Activated CD8-positive, alpha-beta T cell treated with anti-CD3 and anti-CD28 coated beads for 36 hours (primary cell): ENCODE results near the gene FMOD. TPM values are rescaled to one million over a fixed set of nuclear protein-coding genes. Genes with fewer than 3 reads are reported as not detected.
"Not testable (repeated sequence)": the region's sequence is repeated elsewhere in the genome, so short reads cannot be mapped to it uniquely, and the experiment has no call there.

Source experiments
- ATAC-seq: fragments of 200-7000 bp; cut with Tn5 transposase; one replicate; pipeline ENCODE4 v1.10.0; 2021; ENCODE audit warnings: mild to moderate bottlenecking, moderate library complexity
- CTCF ChIA-PET: fragments of 350-600 bp; sonication (Branson Sonifier 250); formaldehyde crosslinking; loops from one replicate; lab custom pipeline; 2021; ENCODE audit warnings: antibody characterized with exemption; lab: Charles Lee
- POLR2A ChIA-PET: fragments of 350-600 bp; sonication (Branson Sonifier 250); formaldehyde crosslinking; loops from one replicate; lab custom pipeline; 2021; ENCODE audit warnings: antibody characterized with exemption; lab: Charles Lee
- DNase-seq: peaks from one replicate; pipeline ENCODE4 v3.0.0-alpha.2; 2020
- H3K27ac Mint-ChIP-seq: one replicate; pipeline ENCODE4 v1.8.0; 2021; ENCODE audit warnings: mild to moderate bottlenecking, mixed read lengths
- H3K27me3 Mint-ChIP-seq: one replicate; pipeline ENCODE4 v1.8.0; 2021; ENCODE audit warnings: mixed read lengths
- H3K36me3 Mint-ChIP-seq: one replicate; pipeline ENCODE4 v1.8.0; 2021; ENCODE audit warnings: low read depth, mixed read lengths
- H3K4me1 Mint-ChIP-seq: one replicate; pipeline ENCODE4 v1.8.0; 2021; ENCODE audit warnings: low read depth, mixed read lengths
- H3K4me3 Mint-ChIP-seq: one replicate; pipeline ENCODE4 v1.8.0; 2021; ENCODE audit warnings: mild to moderate bottlenecking, moderate library complexity, mixed read lengths
- H3K9me3 Mint-ChIP-seq: one replicate; pipeline ENCODE4 v1.8.0; 2021; ENCODE audit warnings: mixed read lengths
- CTCF ChIP-seq: fragments of 200-600 bp; IDR thresholded peaks from one replicate; pipeline ENCODE4 v1.8.0; 2022; ENCODE audit warnings: antibody characterized with exemption, mild to moderate bottlenecking
- intact Hi-C: fragments of 100-400 bp; cut with micrococcal nuclease; formaldehyde crosslinking; loops from one replicate; pipeline ENCODE4 v1.10.0; 2022
- total RNA-seq, 2 experiments: library from RNA; stranded (reverse); gene quantifications; one replicate each; pipeline ENCODE4 v1.2.3, GENCODE V29; 2021

The FMOD gene
- total RNA-seq, 2 experiments from 2014 or later = 1.4 to 2.4 TPM

DNA sequence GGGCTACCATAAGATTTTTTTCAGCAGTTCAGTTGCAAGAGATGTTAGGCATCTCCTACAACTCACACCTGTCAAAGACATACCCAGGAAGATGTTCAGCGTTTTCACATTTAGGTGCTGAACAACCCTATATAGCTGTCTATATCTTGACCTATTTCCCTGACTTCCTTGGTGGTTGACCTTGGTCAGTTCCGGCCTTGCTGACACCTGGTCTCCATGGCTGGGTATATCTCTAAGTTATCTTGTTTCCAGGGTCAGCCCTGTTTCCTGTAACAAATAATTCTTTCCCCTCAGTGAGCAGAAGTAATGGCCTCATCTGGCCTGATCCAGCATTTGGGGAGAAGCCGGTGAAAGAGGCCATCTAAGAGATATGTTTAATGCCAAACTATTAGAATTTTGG lies 48.0 kb downstream of the FMOD start:
- no peak overlapping the region for H3K4me3 Mint-ChIP-seq
- DNase-seq = no peak
- no peak overlapping the region for H3K27ac Mint-ChIP-seq
- ChIA-PET POLR2A (interaction anchor here (0.6 kb wide), 1 partner anchor 28 kb away, joined by 3 read pairs; no protein-coding TSS in a partner anchor), CTCF (interaction anchor here (1.1 kb wide), 1 partner anchor 14 kb away, joined by 3 read pairs; no protein-coding TSS in a partner anchor)
- intact Hi-C loops = no loop called here
- peaks cover 28% of the 10 kb centered on the region for H3K36me3 Mint-ChIP-seq
- no peak for ATAC-seq
- H3K27me3 Mint-ChIP-seq = no peaks in the 10 kb centered on the region
- TF ChIP-seq CTCF = no peak
- H3K9me3 Mint-ChIP-seq = no peaks in the 10 kb centered on the region
- peaks cover 48% of the 10 kb centered on the region for H3K4me1 Mint-ChIP-seq

GRCh38 chr1:203302456-203302855 lies 48.5 kb downstream of the FMOD start:
- ChIA-PET CTCF (interaction anchor here (1.1 to 1.4 kb wide), 2 partner anchors 13 to 35 kb away, joined by 3 to 4 read pairs; no protein-coding TSS in a partner anchor), POLR2A (interaction anchor here (0.6 kb wide), 1 partner anchor 28 kb away, joined by 3 read pairs; no protein-coding TSS in a partner anchor)
- Mint-ChIP-seq H3K4me1 (peaks cover 48% of the 10 kb centered on the region), H3K9me3 (no peaks in the 10 kb centered on the region), H3K4me3 (no peak overlapping the region), H3K27ac (no peak overlapping the region), H3K27me3 (no peaks in the 10 kb centered on the region), H3K36me3 (peaks cover 23% of the 10 kb centered on the region)
- intact Hi-C loops = no loop called here
- ATAC-seq (no peak), DNase-seq (no peak)
- TF ChIP-seq CTCF = no peak

DNA sequence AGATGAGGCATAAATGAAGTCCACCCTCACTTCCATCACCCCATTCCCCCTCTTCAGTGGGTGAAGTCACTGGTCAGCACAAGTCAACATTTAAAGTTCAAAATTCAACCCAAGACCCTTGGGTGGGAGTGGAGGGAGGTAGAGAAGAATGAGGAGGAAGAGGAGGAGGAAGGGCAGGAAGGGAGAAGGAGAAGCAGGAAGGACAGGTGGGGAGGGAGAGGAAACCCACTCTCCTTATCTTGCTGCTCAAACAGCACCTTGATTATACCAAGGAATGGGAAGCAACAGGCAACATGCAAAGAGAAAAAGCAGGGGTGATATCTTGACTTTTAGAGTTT lies 49.6 kb downstream of the FMOD start:
- Mint-ChIP-seq H3K36me3 (peaks cover 12% of the 10 kb centered on the region), H3K27ac (no peak overlapping the region), H3K4me3 (no peak overlapping the region), H3K9me3 (no peaks in the 10 kb centered on the region), H3K27me3 (no peaks in the 10 kb centered on the region), H3K4me1 (peaks cover 51% of the 10 kb centered on the region)
- POLR2A ChIA-PET = interaction anchor here (0.7 to 4.0 kb wide), 2 partner anchors 13 to 26 kb away, joined by 3 to 38 read pairs; no protein-coding TSS in a partner anchor
- CTCF ChIA-PET = interaction anchor here (1.4 to 2.8 kb wide), 2 partner anchors 11 to 34 kb away, joined by 4 to 21 read pairs; no protein-coding TSS in a partner anchor
- DNase-seq (no peak), ATAC-seq (no peak)
- no peak for TF ChIP-seq CTCF
- intact Hi-C loops = no loop called here

DNA sequence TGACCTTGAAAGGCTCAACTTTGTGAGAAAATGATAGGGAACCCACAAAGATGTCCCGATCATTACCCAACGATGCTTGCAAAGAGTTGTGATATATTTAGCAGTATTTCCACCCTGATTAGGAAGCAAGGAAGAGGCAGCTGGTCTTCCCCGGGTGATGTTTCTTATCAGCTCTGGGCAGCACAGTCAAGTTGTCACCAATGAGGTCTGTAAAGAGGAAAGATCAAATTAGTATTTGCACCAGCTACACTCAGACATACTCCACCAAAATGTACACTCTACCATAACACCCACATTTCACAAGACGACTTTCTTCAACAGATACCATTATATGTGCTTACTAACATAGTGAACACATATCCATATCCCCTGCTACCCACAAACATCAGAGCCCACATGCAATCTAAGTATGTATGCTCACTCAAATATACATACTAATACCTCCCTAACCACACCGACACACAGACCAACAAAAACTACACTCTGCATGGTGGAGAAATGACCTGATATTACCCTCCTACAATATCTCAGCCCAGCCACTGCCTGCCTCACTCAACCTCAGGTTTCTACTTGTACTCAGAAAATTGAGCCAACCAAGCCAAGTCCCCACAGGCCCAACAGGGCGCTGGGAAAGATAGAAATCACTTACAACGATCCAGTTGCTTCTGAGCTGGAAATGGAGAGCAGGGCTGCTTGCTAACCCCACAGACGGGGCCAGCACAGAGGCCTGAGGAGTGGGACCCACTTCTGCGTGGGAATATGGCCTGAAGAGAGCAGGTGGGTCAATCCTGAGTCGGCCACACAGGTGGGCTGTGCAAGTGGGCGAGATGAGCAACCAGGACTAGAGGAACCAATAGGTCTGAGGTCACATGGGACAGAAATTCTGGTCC lies 50.2 kb downstream of the FMOD start:
- intact Hi-C loops = no loop called here

DNA sequence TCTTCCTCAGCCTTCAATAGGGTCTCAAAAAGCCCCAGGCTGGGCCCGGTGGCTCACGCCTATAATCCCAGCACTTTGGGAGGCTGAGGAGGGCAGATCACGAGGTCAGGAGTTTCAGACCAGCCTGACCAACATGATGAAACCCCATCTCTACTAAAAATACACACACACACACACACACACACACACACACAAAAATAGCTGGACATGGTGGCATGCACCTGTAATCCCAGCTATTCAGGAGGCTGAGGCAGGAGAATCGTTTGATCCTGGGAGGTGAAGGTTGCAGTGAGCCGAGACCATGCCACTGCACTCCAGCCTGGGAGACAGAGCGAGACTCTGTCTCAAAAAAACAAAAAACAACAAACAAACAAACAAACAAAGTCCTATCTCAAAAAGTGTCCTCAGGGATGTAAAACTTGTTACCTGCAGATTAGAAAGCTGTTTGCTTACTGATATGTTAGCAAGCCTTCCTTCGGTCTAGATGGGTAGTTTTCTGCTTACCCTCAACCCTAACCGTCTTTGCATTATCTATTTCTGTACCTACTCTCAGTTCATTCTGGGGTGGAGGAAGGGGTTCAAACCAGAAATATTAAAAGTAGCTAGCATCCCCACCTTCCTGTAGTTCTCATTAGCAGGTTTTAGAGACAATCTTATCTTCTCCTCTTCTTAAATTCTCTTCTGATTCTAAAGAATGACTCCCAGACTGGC lies 51.0 kb downstream of the FMOD start:
- H3K4me3 Mint-ChIP-seq, intact Hi-C loops, H3K36me3 Mint-ChIP-seq, DNase-seq, H3K27ac Mint-ChIP-seq, ATAC-seq, H3K27me3 Mint-ChIP-seq, H3K9me3 Mint-ChIP-seq: not testable (repeated sequence)
- POLR2A ChIA-PET = interaction anchor here (0.7 to 4.0 kb wide), 4 partner anchors 11 to 27 kb away, joined by 3 to 38 read pairs (median 4); no protein-coding TSS in a partner anchor
- H3K4me1 Mint-ChIP-seq = peaks cover 65% of the 10 kb centered on the region
- CTCF ChIA-PET = interaction anchor here (0.6 to 2.8 kb wide), 8 partner anchors 9 to 41 kb away, joined by 3 to 21 read pairs (median 5); no protein-coding TSS in a partner anchor

More for the DNA sequence above, 50.2 kb downstream of the FMOD start:
- Mint-ChIP-seq H3K36me3 (peaks cover 6% of the 10 kb centered on the region), H3K9me3 (no peaks in the 10 kb centered on the region), H3K4me3 (no peak overlapping the region), H3K27me3 (no peaks in the 10 kb centered on the region), H3K27ac (peak overlapping the region; percentile 26), H3K4me1 (peaks cover 57% of the 10 kb centered on the region)
- TF ChIP-seq CTCF = no peak
- CTCF ChIA-PET = interaction anchor here (1.0 to 2.8 kb wide), 4 partner anchors 8 to 33 kb away, joined by 3 to 21 read pairs (median 6); no protein-coding TSS in a partner anchor
- no peak for DNase-seq
- no peak for ATAC-seq
- POLR2A ChIA-PET = interaction anchor here (0.7 to 4.0 kb wide), 5 partner anchors 12 to 28 kb away, joined by 3 to 38 read pairs (median 4); no protein-coding TSS in a partner anchor
